Measurements from ENCODE around the gene DOCK11. TPM values are rescaled to one million over a fixed set of nuclear protein-coding genes. Genes with fewer than 3 reads are reported as not detected.

Gene DOCK11
- polyA plus RNA-seq, 1 experiment: 26.4 TPM

DNA sequence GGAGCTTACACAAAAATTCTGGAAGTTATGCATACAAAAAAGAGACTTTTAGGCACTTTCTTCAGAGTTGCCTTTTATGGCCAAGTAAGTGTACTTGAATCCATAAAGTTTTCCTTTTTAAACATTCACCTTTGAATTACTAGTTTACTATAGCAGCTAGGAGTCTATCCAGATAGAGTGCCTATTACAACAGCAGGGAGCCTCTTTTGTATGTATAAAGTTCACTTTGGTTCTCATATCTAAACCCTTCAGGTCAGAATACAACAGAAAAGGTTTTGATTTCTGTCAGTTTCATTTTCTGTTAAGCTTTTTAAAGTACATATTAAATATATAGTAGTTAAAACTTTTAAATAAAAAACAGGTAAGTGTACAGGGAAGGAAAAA is 180.3 kb downstream of the DOCK11 start:
- no peak for TF ChIP-seq CTCF (IDR thresholded peaks at IDR 0.05; ENCODE audit: low read depth, low read length)
- no peak overlapping the region for H3K27ac ChIP-seq (ENCODE audit: low read depth, low read length)
- ChIA-PET POLR2A (interaction anchor here (1.0 kb wide), 1 partner anchor 42 kb away, joined by 8 read pairs; no protein-coding TSS in a partner anchor), CTCF (interaction anchor here (0.7 kb wide), 1 partner anchor 69 kb away, joined by 3 read pairs; no protein-coding TSS in a partner anchor)
- H3K4me3 ChIP-seq (ENCODE audit: low read depth, low read length): no peak overlapping the region
- no peaks in the 10 kb centered on the region for H3K9me3 ChIP-seq (ENCODE audit: control insufficient read depth, insufficient read depth, low read length)
- no peak for DNase-seq (ENCODE audit: low read depth, low spot score)
- no peaks in the 10 kb centered on the region for H3K27me3 ChIP-seq (ENCODE audit: control insufficient read depth, insufficient read depth, low read length)

GRCh38 chrX:118677318-118677717 is 181.7 kb downstream of the DOCK11 start:
- CTCF ChIA-PET: no interaction called here
- Histone ChIP-seq H3K9me3 (ENCODE audit: control insufficient read depth, insufficient read depth, low read length) (no peaks in the 10 kb centered on the region), H3K27ac (ENCODE audit: low read depth, low read length) (no peak overlapping the region), H3K27me3 (ENCODE audit: control insufficient read depth, insufficient read depth, low read length) (no peaks in the 10 kb centered on the region), H3K4me3 (ENCODE audit: low read depth, low read length) (no peak overlapping the region)
- POLR2A ChIA-PET: no interaction called here
- DNase-seq (ENCODE audit: low read depth, low spot score): no peak
- no peak for TF ChIP-seq CTCF (IDR thresholded peaks at IDR 0.05; ENCODE audit: low read depth, low read length)

- peak; percentile 11; the same call in 1 of the 2 replicates for TF ChIP-seq CTCF (IDR thresholded peaks at IDR 0.05; ENCODE audit: low read depth, low read length)
- no peak for DNase-seq (ENCODE audit: low read depth, low spot score)
- Histone ChIP-seq H3K27ac (ENCODE audit: low read depth, low read length) (no peak overlapping the region), H3K4me3 (ENCODE audit: low read depth, low read length) (no peak overlapping the region), H3K27me3 (ENCODE audit: control insufficient read depth, insufficient read depth, low read length) (no peaks in the 10 kb centered on the region), H3K9me3 (ENCODE audit: control insufficient read depth, insufficient read depth, low read length) (no peaks in the 10 kb centered on the region)
- POLR2A ChIA-PET: no interaction called here
- CTCF ChIA-PET: no interaction called here
Measured at GRCh38 chrX:118679290-118679689, 183.7 kb downstream of the DOCK11 start.

GRCh38 chrX:118682258-118683014 is 186.8 kb downstream of the DOCK11 start:
- no peak for DNase-seq (ENCODE audit: low read depth, low spot score)
- ChIA-PET CTCF (no interaction called here), POLR2A (no interaction called here)
- Histone ChIP-seq H3K9me3 (ENCODE audit: control insufficient read depth, insufficient read depth, low read length) (no peaks in the 10 kb centered on the region), H3K4me3 (ENCODE audit: low read depth, low read length) (no peak overlapping the region), H3K27ac (ENCODE audit: low read depth, low read length) (no peak overlapping the region), H3K27me3 (ENCODE audit: control insufficient read depth, insufficient read depth, low read length) (no peaks in the 10 kb centered on the region)
- TF ChIP-seq CTCF (IDR thresholded peaks at IDR 0.05; ENCODE audit: low read depth, low read length): no peak

DNA sequence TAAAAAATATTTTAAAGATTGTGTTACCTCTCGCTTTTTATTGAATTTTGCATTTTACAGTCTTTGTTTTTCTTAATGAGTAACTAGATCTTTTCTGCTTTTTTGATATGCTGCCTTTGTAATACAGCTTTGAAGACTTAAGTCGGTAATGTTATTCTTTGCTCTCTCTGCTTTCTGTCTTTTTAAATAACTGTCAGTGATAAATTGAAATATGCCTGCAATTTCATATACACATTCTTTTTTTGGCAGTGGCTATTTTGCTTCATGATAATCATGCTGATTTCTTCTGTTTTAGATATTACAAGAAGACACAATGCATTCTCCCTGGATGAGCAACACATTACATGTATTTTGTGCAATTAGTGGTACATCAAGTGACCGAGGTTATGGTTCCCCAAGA is 189.8 kb downstream of the DOCK11 start:
- Histone ChIP-seq H3K4me3 (ENCODE audit: low read depth, low read length) (no peak overlapping the region), H3K27ac (ENCODE audit: low read depth, low read length) (no peak overlapping the region), H3K27me3 (ENCODE audit: control insufficient read depth, insufficient read depth, low read length) (no peaks in the 10 kb centered on the region), H3K9me3 (ENCODE audit: control insufficient read depth, insufficient read depth, low read length) (no peaks in the 10 kb centered on the region)
- no peak for TF ChIP-seq CTCF (IDR thresholded peaks at IDR 0.05; ENCODE audit: low read depth, low read length)
- no peak for DNase-seq (ENCODE audit: low read depth, low spot score)
- ChIA-PET CTCF (no interaction called here), POLR2A (no interaction called here)

Data from AG04450 (cell line).